Neural progenitor cell (in vitro differentiated cells): ENCODE data around the gene PANK4.

ENCODE experiments used
- EZH2 ChIP-seq: fragments of 200-600 bp; sonication (generic); IDR thresholded peaks from 2 replicates; pipeline ENCODE4 v1.6.1; 2017; ENCODE audit warnings: antibody characterized with exemption, mild to moderate bottlenecking, moderate library complexity
- EZH2phosphoT487 ChIP-seq: fragments of 200-600 bp; sonication (generic); IDR thresholded peaks from 2 replicates; pipeline ENCODE4 v1.6.1; 2017; ENCODE audit warnings: antibody characterized with exemption
- TF ChIP-seq, protein P1 (sequence below): fragments of 200-600 bp; sonication (generic); IDR thresholded peaks from 2 replicates; pipeline ENCODE4 v1.5.1; 2017; ENCODE audit warnings: antibody characterized with exemption, mild to moderate bottlenecking

DNA sequence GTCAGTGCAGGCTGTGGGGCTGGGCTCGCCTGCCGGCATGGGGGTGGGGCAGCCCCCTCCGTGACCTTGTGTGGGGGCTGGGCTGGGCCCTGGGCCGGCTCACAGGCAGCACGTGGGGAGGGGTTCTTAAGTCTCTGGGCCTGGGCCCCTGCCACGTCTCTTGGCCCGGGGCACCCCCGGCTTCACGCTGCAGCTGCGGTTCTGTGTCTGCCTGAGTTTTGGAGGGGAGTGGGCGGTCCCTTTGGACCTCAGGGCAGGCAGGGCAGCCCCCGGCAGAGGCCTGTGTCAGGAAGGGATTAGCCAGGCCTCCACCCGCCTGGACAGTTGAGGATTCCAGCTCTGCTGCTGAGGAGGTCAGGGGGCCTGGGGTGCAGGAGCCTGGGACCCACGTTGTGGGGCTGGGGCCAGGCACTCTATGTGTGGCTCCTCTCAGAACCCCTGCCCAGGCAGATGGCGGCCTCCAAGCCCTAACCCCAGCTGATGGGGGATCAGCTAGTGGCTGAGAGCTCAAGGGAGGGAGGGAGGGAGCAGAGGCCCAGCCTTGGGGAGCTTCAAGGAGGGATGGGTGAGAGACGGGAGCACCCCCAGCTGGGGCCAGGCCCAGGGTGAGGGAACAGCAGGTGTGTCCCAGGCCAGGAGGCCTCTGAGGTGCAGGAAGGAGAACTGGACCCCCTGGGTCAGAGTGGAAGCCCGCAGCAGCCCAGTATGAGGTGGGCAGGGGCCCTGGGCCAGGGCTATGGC lies 52.1 kb downstream of the PANK4 start:
- TF ChIP-seq, protein P1, sequence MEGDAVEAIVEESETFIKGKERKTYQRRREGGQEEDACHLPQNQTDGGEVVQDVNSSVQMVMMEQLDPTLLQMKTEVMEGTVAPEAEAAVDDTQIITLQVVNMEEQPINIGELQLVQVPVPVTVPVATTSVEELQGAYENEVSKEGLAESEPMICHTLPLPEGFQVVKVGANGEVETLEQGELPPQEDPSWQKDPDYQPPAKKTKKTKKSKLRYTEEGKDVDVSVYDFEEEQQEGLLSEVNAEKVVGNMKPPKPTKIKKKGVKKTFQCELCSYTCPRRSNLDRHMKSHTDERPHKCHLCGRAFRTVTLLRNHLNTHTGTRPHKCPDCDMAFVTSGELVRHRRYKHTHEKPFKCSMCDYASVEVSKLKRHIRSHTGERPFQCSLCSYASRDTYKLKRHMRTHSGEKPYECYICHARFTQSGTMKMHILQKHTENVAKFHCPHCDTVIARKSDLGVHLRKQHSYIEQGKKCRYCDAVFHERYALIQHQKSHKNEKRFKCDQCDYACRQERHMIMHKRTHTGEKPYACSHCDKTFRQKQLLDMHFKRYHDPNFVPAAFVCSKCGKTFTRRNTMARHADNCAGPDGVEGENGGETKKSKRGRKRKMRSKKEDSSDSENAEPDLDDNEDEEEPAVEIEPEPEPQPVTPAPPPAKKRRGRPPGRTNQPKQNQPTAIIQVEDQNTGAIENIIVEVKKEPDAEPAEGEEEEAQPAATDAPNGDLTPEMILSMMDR: no peak
- TF ChIP-seq EZH2phosphoT487 (no peak), EZH2 (no peak)
